Fibroblast of peridontal ligament (primary cell): ENCODE measurements around the gene GAP43.

Source experiments
- DNase-seq: peaks from one replicate; pipeline ENCODE4 v3.0.0-alpha.2; 2010; ENCODE audit errors: extremely low read depth

GAP43 gene

GRCh38 chr3:115662356-115662755 is 39.0 kb downstream of the GAP43 start:
- no peak for DNase-seq

- no peak for DNase-seq
Measured at GRCh38 chr3:115663414-115663813, 40.1 kb downstream of the GAP43 start.

GRCh38 chr3:115666081-115666480 is 42.8 kb downstream of the GAP43 start:
- DNase-seq = no peak

DNA sequence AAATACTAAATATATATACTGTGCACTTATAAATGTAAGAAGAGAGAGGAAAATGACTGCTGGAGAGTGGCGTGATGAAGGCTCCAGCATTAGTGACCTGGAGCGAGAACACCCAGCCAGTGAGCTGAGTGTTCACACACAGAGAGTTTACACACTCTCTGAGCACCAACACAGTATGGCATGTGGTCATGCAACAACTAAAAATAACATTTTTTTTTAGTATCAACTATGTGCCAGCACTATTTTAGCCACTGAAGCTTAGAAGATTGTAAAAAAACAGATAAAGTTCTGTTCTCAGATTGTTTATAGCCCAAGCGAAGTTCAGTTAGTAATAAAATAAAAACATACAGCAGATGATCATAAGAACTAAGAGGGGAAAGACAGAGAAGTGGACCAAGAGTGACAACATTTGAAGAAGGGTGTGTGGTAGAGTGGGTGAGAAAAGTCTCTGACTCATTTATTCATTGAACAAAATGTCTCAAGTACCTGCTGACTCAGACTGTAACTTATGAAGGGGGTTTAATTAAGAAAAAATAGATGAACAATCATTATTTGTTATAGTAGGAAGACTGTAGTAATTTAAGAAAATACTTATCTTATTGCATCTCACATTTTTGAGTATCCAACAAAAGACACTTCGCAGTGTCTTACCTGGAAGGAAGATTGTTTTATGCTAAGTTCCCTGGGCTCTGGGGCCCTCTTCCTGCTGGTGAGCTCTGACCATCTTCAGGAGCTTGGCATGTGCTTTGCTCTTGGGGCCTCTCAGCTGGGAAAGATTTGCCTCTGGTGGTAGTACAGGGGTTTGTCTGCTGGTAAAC is 43.8 kb downstream of the GAP43 start:
- no peak for DNase-seq

GRCh38 chr3:115667738-115668065 is 44.4 kb downstream of the GAP43 start:
- no peak for DNase-seq

GRCh38 chr3:115670911-115671310 is 47.6 kb downstream of the GAP43 start:
- peak; percentile 83 for DNase-seq

GRCh38 chr3:115671761-115672455 is 48.6 kb downstream of the GAP43 start:
- peak; percentile 44 for DNase-seq

- DNase-seq = no peak
Measured at GRCh38 chr3:115673881-115674280, 50.6 kb downstream of the GAP43 start.

- no peak for DNase-seq
Measured at GRCh38 chr3:115676336-115676735, 53.0 kb downstream of the GAP43 start.

DNA sequence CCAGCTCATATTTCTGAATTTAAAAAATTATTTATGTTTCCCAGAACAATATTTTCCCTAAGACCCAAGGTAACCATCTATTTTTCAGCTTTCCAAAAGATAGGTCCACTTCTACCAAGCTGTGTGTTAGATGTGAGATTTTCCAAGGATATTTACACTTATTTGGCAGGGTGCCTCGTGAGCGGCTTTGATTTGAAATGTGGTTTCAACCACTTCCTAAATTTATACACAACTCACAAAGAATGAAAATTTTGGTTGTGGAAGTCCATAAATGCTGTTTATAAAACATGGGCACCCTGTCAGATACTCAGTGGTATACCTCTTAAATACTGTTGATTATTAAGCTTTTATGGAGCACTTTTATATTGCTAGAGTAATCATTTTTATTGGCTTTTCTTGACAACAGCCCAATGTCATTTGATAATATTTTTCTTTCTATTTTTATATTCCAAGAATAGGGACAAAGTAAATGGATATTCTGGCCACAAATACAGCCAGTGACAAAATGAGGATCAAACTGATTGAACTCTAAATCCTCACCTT is 57.6 kb downstream of the GAP43 start:
- peak; percentile 74 for DNase-seq

GRCh38 chr3:115681736-115682135 is 58.4 kb downstream of the GAP43 start:
- no peak for DNase-seq

DNA sequence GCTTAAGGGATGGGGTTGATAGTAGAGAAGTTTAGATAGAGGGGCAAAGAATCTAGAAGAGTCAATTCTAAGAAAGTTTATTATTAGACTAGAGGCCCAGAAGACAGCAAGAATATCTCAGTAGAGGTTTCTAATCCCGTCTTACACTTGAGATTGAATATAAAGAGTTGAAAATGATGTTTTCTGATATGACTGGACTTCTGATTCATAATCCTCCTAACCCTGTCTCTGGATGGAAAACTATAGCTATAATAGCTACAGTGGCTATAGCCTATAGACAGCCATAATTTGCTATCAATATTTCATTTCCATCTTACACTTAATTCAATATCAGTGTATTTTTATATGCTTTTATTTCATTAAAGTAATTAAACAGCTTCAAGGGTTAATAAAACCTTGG is 60.0 kb downstream of the GAP43 start:
- no peak for DNase-seq

GRCh38 chr3:115683773-115684172 is 60.5 kb downstream of the GAP43 start:
- DNase-seq = no peak

DNA sequence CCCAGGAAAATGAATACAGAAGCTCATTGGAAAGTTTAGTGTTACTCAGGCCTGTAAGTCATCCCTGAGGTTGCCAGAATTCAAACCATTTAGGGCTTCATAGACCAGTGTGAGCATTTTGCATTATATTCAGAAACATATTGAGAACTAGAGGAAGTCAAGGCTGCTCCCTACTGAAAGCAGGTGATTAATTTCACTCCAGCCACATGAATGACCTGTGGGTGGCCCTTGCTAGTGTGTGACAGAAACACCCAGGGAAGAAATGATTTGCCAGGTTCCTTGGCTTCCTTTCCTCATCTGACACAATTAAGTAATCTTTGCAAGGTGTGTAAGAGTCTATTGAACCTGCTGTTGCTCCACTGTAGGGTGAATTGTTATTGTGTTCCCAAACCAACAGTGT is 61.8 kb downstream of the GAP43 start:
- no peak for DNase-seq

DNA sequence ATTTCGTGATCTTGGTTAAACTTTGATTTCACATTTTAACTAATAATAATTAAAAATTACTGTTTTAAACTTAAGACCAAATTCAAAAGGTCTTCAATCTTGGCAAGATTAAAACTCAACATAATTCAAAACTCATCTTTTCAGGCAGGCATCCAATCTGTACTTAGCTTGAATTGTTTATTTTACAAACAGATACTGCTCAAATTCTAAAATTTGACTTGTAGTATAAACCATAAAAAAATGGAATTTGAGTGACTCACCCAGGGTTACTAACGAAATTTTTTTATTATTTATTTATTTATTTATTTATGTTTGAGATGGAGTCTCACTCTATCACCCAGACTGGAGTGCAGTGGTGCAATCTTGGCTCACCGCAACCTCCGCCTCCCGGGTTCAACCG is 64.4 kb downstream of the GAP43 start:
- DNase-seq = peak; percentile 70

GRCh38 chr3:115688418-115688817 is 65.1 kb downstream of the GAP43 start:
- no peak for DNase-seq

DNA sequence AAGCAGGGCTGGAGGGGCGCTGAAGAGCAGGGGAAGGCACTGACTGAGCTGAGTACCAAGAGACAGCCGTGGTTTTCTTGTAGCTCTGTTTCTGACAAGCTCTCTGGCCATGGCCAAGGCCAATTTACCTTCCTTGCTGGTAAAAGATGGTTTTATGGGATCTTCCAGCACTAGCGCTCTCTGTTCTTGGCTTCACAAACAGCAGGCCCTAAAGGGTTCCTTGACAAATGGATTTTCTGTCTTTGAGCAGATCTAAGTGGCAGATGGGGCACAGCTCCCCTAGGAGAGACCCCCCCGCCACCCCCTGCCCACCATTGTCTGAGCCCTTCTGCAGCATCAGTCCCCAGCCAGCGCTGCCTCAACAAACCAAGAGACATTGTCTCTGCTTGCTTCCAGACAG is 66.6 kb downstream of the GAP43 start:
- DNase-seq = no peak

DNA sequence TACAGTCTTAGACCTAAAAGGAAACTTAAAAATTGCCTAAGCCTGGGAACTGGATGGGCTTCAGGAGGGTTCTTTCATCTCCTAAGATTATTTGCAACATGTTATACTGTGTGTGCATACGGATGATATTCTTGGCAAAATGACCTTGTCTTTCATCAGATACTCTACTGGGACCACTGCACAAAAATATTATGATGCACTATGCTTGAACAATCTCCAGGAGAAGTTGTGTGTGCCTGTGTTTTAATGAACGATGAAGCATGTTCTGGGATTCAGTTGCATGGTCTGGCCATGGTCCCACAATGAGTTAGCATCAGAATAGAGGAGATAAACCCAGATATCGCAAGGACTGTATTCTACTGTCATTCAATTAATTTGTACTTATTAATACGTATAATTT is 68.7 kb downstream of the GAP43 start:
- peak; percentile 40 for DNase-seq

- DNase-seq = peak; percentile 84
Measured at GRCh38 chr3:115692887-115693524, 69.7 kb downstream of the GAP43 start.

- DNase-seq = no peak
Measured at GRCh38 chr3:115693868-115694267, 70.6 kb downstream of the GAP43 start.

DNA sequence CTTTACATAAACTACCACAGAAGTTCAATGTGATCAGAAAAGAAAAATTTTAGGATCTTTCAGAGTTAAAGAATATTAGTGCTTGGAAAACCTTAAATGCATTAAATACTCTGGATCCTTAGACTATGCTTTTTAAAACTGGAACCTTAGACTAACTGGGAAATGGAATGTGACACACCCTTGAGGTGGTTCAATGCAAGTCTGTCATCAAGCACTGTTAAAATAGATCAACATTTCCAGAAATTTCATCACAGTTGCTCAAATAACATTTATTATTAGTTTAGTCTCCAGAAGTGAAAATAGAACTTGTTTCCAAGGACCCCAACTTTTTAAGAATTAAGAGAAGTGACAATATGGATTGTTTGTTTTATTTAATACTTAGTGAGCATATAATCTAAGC is 71.8 kb downstream of the GAP43 start:
- DNase-seq = no peak

- peak; percentile 57 for DNase-seq
Measured at GRCh38 chr3:115697263-115698053, 74.1 kb downstream of the GAP43 start.
